GM21576 (cell line): ENCODE measurements around the gene SKOR1.

Experiments
- ATAC-seq: cut with Tn5 transposase; IDR thresholded peaks from one replicate; pipeline ENCODE4 v1.9.1; 2021; ENCODE audit warnings: mild to moderate bottlenecking, moderate library complexity; ENCODE audit not compliant: unreplicated experiment

SKOR1 gene

GRCh38 chr15:67884009-67884408 is 58.7 kb downstream of the SKOR1 start:
- no peak for ATAC-seq
